HepG2 (cell line): Measurements from ENCODE around the gene SERPINB1. TPM values are rescaled to one million over a fixed set of nuclear protein-coding genes. Genes with fewer than 3 reads are reported as not detected.
"Not testable (repeated sequence)": the region's sequence is repeated elsewhere in the genome, so short reads cannot be mapped to it uniquely, and the experiment has no call there.

Source experiments
- ATAC-seq: fragments of 200-7000 bp; cut with Tn5 transposase; 3 replicates; pipeline ENCODE4 v1.9.1; 2020; ENCODE audit warnings: mild to moderate bottlenecking, moderate library complexity
- BruUV-seq: library from RNA; stranded (reverse); fragments of 400-500 nt; replicated peaks from 2 replicates; lab custom pipeline; 2021; lab: Mats Ljungman, UMichigan
- CTCF ChIA-PET: fragments of 300-600 bp; formaldehyde crosslinking; extraction: SDS; loops from one replicate; lab custom pipeline; 2021; ENCODE audit warnings: low total read pairs, inconsistent platforms, low intra/inter-chr PET ratio; lab: Yijun Ruan, JAX
- POLR2A ChIA-PET: fragments of 350-600 bp; sonication (Branson Sonifier 250); formaldehyde crosslinking; loops from one replicate; lab custom pipeline; 2020; ENCODE audit warnings: antibody characterized with exemption, inconsistent platforms; lab: Yijun Ruan, JAX
- DNase-seq: peaks from one replicate; pipeline ENCODE4 v3.0.0-alpha.2; 2015; ENCODE audit warnings: low spot score
- FAIRE-seq: peaks from 3 replicates; lab custom pipeline; 2011; peaks lifted over from hg19 to GRCh38; lab: Jason Lieb, UNC
- H2AFZ ChIP-seq: one replicate; pipeline ENCODE4 v1.6.1; 2011; ENCODE audit warnings: low read length, inconsistent platforms
- H3K27ac ChIP-seq: fragments of 300-600 bp; 3 replicates; pipeline ENCODE4 v1.8.0; 2011; ENCODE audit warnings: mixed run types, mild to moderate bottlenecking, mixed read lengths, low read length, inconsistent platforms; ENCODE audit not compliant: insufficient read depth; ENCODE audit errors: extremely low read length
- H3K27me3 ChIP-seq, 2 experiments: fragments of 200-600 bp in 1 of 2; 2 replicates in 1 of 2; 3 replicates in 1 of 2; pipeline versions ENCODE4 v1.6.0 to v1.8.0; 2011; ENCODE audit warnings: low read length in 2 of 2, mild to moderate bottlenecking in 2 of 2, moderate library complexity in 2 of 2, inconsistent platforms in 1 of 2; ENCODE audit not compliant: insufficient read depth in 2 of 2, control insufficient read depth in 1 of 2
- H3K36me3 ChIP-seq, 2 experiments: fragments of 200-600 bp in 1 of 2; replicated peaks in 1 of 2; 2 replicates in 1 of 2; 3 replicates in 1 of 2; pipeline versions ENCODE4 v1.5.1 to v1.8.0; 2011; ENCODE audit warnings: low read length in 2 of 2, inconsistent platforms in 1 of 2; ENCODE audit not compliant: insufficient read depth in 2 of 2, control insufficient read depth in 1 of 2
- H3K4me1 ChIP-seq: 2 replicates; pipeline ENCODE4 v1.5.1; 2012; ENCODE audit warnings: low read length, inconsistent platforms; ENCODE audit not compliant: insufficient read depth
- H3K4me2 ChIP-seq: 2 replicates; pipeline ENCODE4 v1.6.0; 2011; ENCODE audit warnings: low read depth, low read length, inconsistent platforms
- H3K4me3 ChIP-seq, 3 experiments: fragments of 200-600 bp in 1 of 3; sonication (generic), shearing (Covaris generic) in 1 of 3; replicated peaks in 1 of 3; 2 replicates each; pipeline ENCODE4 v1.5.1; 2011 to 2016; ENCODE audit warnings: low read length in 3 of 3, inconsistent platforms in 2 of 3, low read depth in 2 of 3, mild to moderate bottlenecking in 2 of 3, control low read depth in 1 of 3, mixed read lengths in 1 of 3; ENCODE audit not compliant: insufficient read depth in 1 of 3
- H3K79me2 ChIP-seq: one replicate; pipeline ENCODE4 v1.6.1; 2011; ENCODE audit warnings: low read length, inconsistent platforms; ENCODE audit not compliant: insufficient read depth
- H3K9ac ChIP-seq: 2 replicates; pipeline ENCODE4 v1.6.0; 2011; ENCODE audit warnings: mild to moderate bottlenecking, low read depth, low read length, inconsistent platforms; ENCODE audit not compliant: insufficient read depth
- H3K9me3 ChIP-seq: 2 replicates; pipeline ENCODE4 v1.5.1; 2012; ENCODE audit warnings: mild to moderate bottlenecking, low read length
- H4K20me1 ChIP-seq: 2 replicates; pipeline ENCODE4 v1.6.0; 2011; ENCODE audit warnings: inconsistent platforms, mild to moderate bottlenecking, low read length, moderate library complexity; ENCODE audit not compliant: insufficient read depth
- ISL2 ChIP-seq: sonication (generic); formaldehyde crosslinking; IDR thresholded peaks from 2 replicates; pipeline ENCODE4 v1.5.0; 2020; ENCODE audit warnings: missing genetic modification reagents
- ZNF773 ChIP-seq: sonication (generic); formaldehyde crosslinking; IDR thresholded peaks from 2 replicates; pipeline ENCODE4 v1.4.0; 2020; ENCODE audit warnings: missing genetic modification reagents, borderline replicate concordance
- ZSCAN5A ChIP-seq: sonication (generic); formaldehyde crosslinking; IDR thresholded peaks from 2 replicates; pipeline ENCODE4 v1.8.0; 2022; ENCODE audit warnings: mild to moderate bottlenecking, missing genetic modification reagents, borderline replicate concordance
- WGBS: methylation state at CpG from one replicate; pipeline ENCODE4 v1.1.6; 2017; ENCODE audit warnings: low lambda C conversion rate; 5-methylcytosine and 5-hydroxymethylcytosine counted together
- in situ Hi-C: cut with HindIII; loops from 2 replicates; pipeline ENCODE4 v1.10.0; 2017; ENCODE audit warnings: low pct_unique_long_range_greater_than_20kb; ENCODE audit not compliant: extremely low pct_ligation_motif_present
- intact Hi-C: fragments of 100-400 bp; cut with micrococcal nuclease; formaldehyde crosslinking; loops from one replicate; pipeline ENCODE4 v1.10.0; 2022; ENCODE audit not compliant: unreplicated experiment
- polyA plus RNA-seq, 8 experiments: library from polyadenylated mRNA; depleted of rRNA in 3 of 8; stranded (reverse) in 7 of 8; unstranded in 1 of 8; fragments of >200 nt; fragmentation: Illumina TruSeq in 4 of 8; extraction: Trizol in 4 of 8; gene quantifications; 2 replicates each; pipeline versions ENCODE4 v1.2.1 to v1.2.3, GENCODE V29; 2011 to 2016; ENCODE audit warnings: low read depth in 4 of 8, missing spikeins in 1 of 8, mixed read lengths in 1 of 8; ENCODE audit not compliant: insufficient read depth in 1 of 8
- total RNA-seq, 5 experiments: library from RNA; depleted of rRNA; stranded (reverse); fragments of >200 nt; fragmentation: Illumina TruSeq; extraction: Trizol; gene quantifications; 2 replicates each; pipeline ENCODE4 v1.2.3, GENCODE V29; 2016; ENCODE audit warnings: low read depth in 1 of 5

Gene SERPINB1
- total and polyA plus RNA-seq, 2 of the 13 experiments (the other 11 are each of a cell fraction or from before 2014, with no cell fraction given): 41.4 to 60.5 TPM

DNA sequence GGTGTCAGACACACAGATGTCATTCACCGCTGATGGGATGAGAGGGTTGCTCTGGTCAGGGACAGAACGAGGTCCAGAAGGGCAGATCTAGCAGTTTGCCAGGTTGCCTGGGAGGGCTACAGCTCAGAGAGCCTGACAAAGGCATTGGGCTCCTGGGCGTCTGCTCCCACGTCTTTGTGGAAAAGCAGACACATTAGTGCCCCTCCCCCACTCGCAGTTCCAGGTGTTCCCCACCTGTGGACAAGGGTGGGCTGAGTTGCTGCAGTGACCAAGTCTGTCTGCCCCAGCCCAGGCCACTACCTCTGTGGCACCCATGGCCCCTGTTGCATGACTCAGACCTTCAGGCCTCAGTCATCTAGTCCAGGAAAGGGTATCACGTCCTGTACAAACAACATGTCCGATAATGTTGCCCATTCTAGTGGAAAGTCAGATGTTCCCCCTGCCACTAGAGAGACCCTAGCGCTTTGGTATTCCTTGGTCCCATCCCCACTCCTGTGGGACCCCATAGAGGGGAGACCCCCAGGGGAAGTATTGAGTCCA, 39.1 kb downstream of the SERPINB1 start:
- ChIA-PET CTCF (no interaction called here), POLR2A (no interaction called here)
- no peak for TF ChIP-seq ZNF773 (CRISPR knock-in tag)
- no peak for TF ChIP-seq ISL2 (CRISPR knock-in tag)
- no peak for TF ChIP-seq ZSCAN5A (CRISPR knock-in tag)
- Histone ChIP-seq H4K20me1 (no peaks in the 10 kb centered on the region), H3K27me3 (no peaks in the 10 kb centered on the region), H3K36me3 (no peaks in the 10 kb centered on the region), H3K4me3 (no peak overlapping the region), H3K4me1 (peaks cover 18% of the 10 kb centered on the region), H3K9ac (no peak overlapping the region), H3K4me2 (no peak overlapping the region), H3K79me2 (no peaks in the 10 kb centered on the region), H3K9me3 (no peaks in the 10 kb centered on the region), H2AFZ (no peak overlapping the region), H3K27ac (no peak overlapping the region)
- WGBS: 83% methylated on average over 8 of the region's 8 CpGs
- FAIRE-seq (no peak), DNase-seq (no peak), ATAC-seq (no peak)
- BruUV-seq: no TSS peak
- intact Hi-C loops (no loop called here), in situ Hi-C loops (no loop called here)

DNA sequence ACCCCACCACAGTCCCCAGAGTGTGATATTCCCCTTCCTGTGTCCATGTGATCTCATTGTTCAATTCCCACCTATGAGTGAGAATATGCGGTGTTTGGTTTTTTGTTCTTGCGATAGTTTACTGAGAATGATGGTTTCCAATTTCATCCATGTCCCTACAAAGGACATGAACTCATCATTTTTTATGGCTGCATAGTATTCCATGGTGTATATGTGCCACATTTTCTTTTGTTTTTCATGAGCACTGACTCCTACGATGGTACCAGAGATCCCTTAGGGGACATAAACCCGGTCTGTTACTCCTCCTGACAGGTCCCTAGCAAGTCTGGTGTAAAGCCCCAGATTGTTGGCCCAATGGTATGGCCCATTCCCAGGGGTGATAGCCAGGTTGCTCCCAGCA, 40.0 kb downstream of the SERPINB1 start:
- H3K4me2 ChIP-seq, CTCF ChIA-PET, in situ Hi-C loops, H4K20me1 ChIP-seq, H3K9ac ChIP-seq, H2AFZ ChIP-seq, H3K27me3 ChIP-seq, POLR2A ChIA-PET, H3K9me3 ChIP-seq, ATAC-seq, FAIRE-seq, BruUV-seq, intact Hi-C loops, H3K27ac ChIP-seq, H3K79me2 ChIP-seq, DNase-seq, H3K36me3 ChIP-seq, H3K4me3 ChIP-seq: not testable (repeated sequence)
- H3K4me1 ChIP-seq: peaks cover 23% of the 10 kb centered on the region
- 74% methylated on average over 3 of the region's 4 CpGs for WGBS
